OCI-LY3 (cell line): ENCODE data around the gene ANK3.

Source experiments
- EZH2phosphoT487 ChIP-seq: fragments of 200-600 bp; shearing (Covaris generic); IDR thresholded peaks from 2 replicates; pipeline ENCODE4 v1.6.1; 2018; ENCODE audit warnings: antibody characterized with exemption, mixed run types, low read depth
- TF ChIP-seq, protein P1 (sequence below): fragments of 200-600, 300-600 bp; sonication (generic); IDR thresholded peaks from 2 replicates; pipeline ENCODE4 v1.5.1; 2014; ENCODE audit warnings: antibody characterized with exemption, low read length, low read depth

DNA sequence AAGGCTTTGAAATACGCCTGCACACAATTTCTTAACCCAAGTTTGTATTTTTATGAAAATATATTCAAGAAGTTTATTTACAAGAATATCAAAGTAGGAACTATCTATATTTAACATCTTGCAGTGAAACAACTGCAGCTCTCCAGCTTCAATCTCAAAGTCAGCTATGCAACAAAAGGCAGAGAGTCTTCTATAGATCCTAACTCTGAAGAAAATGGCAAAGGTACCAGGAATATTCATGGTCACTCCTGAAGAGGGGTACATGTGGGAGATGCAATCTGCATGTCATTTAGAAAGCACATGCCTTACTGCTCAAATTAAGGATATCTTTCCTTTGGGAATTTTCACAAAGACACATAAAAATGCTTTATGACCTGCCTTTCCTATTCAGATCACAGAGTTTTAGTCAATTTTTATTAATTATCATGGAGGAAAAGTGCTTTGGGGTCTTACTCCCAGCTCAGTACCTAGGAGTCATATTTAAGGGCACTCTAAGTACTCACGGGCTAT is 1.5 kb downstream of the ANK3 start:
- TF ChIP-seq, protein P1, sequence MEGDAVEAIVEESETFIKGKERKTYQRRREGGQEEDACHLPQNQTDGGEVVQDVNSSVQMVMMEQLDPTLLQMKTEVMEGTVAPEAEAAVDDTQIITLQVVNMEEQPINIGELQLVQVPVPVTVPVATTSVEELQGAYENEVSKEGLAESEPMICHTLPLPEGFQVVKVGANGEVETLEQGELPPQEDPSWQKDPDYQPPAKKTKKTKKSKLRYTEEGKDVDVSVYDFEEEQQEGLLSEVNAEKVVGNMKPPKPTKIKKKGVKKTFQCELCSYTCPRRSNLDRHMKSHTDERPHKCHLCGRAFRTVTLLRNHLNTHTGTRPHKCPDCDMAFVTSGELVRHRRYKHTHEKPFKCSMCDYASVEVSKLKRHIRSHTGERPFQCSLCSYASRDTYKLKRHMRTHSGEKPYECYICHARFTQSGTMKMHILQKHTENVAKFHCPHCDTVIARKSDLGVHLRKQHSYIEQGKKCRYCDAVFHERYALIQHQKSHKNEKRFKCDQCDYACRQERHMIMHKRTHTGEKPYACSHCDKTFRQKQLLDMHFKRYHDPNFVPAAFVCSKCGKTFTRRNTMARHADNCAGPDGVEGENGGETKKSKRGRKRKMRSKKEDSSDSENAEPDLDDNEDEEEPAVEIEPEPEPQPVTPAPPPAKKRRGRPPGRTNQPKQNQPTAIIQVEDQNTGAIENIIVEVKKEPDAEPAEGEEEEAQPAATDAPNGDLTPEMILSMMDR = no peak
- no peak for TF ChIP-seq EZH2phosphoT487
